Measurements from ENCODE around the gene MACF1.
"Not testable (repeated sequence)": the region's sequence is repeated elsewhere in the genome, so short reads cannot be mapped to it uniquely, and the experiment has no call there.

Gene MACF1

DNA sequence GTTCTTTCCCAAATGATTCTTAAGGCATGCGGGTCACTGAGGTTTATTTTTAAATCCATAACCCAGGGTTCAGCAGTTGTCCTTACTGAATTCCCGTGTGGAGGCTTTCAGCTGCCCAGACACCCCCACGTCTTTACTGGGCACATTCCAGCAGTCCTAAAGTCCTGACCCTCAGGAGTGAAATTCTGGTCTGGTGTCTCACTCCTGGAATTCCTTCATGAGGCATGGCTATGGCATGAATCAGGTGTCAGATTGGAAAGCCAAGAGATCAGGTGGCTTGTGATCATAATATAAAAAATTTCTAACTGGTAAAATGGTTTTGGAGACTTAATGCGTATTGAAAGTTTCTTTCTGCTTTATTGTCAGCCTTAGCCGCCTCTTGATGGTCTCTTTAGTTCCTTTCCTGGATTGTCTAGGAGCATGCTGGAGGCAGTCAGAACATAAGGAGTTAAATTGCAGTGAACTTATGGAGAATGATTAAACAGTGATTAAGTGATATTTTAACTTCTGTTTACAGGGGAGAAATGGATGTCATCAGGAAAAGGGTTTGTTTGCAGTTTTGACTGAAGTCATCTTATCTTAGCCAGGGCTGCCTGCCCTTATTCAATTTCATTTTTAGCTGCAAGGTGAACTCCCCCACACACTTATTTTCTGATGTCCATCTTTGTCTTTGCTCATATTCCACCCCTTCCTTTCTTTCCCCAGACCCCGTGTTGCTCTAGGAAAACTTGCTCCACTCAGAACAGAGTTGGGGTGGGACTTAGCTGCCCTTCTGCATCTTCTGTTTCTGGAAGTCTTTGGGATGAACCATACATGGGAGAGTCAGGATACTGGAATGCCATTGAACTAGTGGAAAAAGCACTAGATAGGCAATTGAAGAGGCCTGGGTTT, 25.7 kb upstream of the MACF1 start:
- no peak for DNase-seq

DNA sequence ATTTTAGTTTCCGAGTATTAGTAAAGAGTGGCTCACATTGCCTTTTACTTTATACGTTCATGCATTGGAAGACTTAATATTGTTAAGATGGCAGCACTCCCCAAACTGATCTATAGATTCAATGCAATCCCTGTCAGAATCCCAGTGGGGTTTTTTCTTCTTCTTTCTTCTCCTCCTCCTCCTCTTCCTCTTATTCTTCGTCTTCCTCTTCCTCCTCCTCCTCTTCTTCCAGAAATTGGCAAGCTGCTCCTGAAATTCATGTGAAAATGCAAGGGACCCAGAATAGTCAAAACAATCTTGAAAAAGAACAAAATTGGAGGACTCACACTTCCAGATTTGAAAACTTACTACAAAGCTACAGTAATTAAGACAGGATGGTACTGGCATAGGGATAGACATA, 23.2 kb upstream of the MACF1 start:
- no peak for DNase-seq

DNA sequence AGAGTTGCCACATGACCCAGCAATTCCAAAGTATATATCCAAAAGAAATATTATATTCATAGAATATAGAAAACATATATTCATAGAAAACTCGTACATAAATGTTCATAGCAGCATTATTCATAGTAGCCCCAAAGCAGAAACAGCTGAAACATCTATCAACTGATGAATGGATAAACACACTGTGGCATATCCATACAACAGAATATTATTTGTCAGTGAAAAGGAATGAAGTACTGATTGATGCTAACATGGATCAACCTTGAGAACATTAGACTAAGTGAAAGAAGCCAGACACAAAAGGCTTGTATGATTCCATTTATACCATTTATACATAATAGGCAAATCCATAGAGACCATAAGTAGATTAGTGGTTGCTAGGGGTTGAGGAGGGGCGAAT, 21.7 kb upstream of the MACF1 start:
- DNase-seq = no peak

DNA sequence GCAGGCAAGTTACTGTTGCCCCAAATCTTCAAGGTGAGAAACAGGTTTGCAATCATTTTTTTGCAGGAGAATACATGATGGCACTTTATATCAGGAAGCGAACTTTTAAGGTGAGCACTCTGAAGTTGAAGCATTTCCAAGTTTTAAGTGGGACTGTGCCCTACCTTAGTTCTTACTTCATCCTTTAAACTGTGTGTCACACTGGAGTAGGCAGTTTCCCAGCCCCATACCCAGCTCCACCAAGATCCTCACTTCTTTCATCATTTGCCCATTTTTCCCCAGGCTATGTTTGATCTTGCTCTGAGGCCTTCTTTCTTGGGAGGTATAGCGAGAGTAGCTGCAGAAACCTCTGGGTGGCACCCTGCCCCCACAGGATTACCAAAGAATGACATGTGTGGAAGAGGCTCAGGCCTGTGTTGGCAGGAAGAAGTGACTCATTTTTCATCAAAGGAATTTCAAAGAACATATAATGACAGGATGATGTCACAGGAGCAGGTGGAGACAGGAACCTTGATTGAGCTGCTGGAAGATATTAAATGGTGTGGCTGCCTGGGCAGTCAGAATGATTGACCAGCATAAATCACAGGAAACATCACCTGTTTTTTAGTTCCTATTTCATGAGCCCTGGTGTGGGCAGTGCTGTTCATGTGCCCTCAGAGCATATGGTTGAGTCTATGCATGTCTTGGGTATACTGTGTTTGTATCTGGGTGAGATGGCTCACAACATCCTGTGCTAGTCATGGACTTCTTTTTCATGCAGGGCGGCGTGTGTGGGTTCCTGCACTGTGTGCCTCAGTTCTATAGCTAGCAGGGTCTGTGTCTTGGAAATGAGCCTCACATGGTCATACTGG, 20.8 kb upstream of the MACF1 start:
- peak; percentile 91 for DNase-seq

DNA sequence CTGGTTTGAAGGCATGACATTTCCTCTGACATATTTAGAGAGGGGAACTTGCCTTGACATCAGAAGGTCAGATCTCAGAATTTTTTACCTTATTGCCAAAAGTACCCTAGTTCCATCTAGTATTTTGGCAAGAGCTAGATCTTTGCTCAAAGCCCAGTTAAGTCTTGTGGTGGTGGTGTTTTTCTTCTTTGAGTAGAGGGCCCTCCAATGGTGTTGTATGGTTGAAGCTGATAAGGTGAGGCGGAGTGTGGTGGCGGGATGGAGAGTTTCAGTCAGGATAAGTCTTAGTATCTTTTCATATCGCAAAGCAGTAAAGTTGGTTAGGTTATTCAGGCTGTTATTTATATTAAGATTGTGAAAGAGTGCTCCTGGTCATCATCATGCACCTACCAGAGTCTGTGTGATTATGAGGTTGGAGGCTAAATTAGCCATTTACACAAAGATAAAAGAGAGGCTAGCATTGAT, 20.1 kb upstream of the MACF1 start:
- DNase-seq = no peak

DNA sequence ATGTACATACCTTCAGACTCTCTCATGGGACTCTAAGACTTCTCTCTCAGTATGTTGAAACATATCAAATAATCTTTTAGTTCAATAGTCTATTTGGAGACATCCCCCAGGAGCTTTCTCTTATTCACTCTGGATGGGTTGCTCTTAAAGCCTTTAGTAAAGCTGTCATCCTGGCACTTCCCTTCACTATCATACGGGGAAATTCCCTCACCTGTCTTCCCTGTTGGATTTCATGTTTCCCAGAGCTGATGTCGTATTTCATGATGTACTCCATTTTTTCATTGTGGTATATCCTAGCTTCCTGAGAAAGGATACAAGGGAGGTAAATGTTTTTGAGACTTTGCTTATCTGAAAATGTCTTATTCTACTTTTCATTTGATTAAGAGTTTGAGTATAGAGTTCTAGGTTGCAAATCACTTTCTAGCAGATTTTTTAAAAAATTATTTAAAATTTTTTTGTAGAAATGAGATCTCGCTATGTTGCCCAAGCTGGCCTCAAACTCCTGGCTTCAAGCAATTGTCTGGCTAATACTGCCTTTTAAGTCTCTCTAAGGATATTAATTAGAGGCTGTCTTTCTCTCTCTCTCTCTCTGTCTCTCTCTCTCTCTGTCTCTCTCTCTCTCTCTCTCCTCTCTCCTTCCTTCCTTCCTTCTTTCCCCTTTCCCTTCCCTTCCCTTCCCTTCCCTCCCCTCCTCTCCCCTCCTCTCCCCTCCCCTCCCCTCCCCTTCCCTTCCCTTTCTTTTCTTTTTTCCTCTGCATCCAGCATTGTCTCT, 17.0 kb upstream of the MACF1 start:
- DNase-seq = no peak

DNA sequence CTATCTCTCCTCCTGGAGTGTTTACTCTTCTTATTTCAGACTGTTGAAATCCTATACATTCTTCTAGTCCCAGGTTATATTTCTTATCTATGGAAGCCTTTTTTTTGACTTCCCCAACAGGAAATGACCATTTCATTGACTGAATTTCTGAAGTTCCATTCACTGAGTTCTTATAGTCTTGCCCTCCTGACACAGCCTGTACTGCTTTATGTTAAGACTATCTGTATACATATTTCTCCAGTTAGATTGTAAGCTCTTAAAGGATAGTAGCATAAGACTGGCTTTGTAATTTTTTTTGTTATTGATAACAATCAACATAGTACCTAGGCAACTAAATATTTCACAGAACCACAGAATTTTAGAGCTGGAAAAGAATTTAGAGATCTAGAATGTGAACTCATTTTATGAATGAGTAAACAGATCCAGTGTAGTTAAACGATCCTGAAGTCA, 14.9 kb upstream of the MACF1 start:
- no peak for DNase-seq

DNA sequence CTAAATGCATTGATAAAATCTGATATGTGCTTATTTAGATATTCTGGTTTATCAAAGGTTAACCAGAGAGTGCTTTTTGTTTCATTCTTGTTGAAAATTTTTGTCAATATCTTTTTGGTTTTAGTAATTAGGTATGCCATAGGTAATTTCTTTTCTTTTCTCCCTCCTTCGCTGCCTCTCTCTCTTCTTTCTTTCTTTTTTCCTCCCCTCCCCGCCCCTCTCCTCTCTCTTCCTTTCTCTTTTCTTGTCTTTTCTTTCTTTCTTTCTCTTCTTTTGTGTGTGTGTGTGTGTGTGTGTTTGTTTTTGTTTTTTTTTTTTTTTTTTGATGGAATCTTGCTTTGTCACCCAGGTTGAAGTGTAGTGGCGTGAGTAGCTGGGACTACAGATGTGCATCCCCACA, 14.4 kb upstream of the MACF1 start:
- DNase-seq = no peak

DNA sequence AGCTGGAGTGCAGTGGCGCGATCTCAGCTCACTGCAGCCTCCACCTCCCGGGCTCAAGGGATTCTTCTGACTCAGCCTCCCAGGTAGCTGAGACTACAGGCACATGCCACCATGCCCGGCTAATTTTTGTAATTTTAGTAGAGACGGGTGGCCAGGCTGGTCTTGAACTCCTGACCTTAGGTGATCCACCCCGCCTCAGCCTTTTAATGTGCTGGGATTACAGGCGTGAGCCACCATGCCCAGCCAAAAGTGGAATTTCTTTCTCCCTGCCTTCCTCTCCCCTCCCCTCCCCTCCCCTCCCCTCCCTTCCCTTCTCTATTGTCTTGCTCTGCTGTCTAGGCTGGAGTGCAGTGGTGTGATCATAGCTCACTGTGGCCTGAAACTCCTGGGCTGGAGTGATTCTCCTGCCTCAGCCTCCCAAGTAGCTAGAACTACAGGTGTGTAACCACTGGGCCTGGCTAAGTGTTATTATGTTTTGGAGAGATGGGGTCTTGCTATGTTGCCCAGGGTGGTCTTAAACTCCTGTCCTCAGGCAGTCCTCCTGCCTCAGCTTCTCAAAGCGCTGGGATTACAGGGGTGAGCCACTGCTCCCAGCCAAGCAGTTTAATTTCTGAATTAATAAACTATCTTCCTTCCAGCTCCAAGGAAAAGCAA, 10.0 kb upstream of the MACF1 start:
- DNase-seq = no peak

DNA sequence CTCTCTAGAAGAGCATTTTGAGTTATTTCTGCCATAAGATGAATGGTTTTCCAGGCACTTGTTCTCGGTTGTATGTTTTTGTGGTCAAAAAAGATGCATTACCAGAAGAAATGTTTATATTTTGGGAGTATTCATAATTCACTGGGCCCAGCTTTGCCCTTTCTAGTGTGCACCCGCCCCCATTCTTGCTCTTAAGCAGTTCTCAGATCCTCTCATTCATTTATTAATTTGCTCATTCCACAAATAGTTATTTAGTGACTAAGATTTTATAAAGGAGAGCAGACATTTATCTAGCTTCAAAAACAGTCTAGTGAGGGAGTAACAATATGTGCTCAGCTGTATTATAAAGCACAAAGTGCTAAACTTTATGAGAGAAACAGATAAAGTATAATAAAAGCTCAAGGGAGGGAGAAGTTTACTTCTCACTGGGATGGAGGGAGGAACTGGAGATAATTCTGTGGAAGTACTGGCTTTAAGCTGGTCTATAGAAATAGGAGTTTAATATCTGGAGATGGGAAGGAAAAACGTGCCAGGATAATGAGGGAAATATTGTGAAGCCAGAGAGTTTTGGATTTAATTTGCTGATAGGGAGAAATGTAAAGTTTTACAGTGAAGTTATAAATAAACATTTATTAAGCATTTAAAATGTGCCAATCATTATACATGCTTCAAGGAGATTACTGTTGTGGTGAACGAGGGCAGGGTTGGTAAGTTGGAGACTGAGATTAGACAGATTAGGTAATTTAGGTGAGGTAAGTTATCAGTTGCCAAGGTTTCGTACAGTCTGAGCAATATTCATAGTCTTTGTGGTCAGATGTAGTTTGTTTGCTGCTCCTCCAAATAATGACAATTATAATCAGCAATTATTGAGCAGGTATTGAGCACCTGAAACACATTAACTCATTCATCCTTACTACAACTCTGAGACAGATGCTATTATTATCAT, 9.1 kb upstream of the MACF1 start:
- DNase-seq = peak; percentile 80

DNA sequence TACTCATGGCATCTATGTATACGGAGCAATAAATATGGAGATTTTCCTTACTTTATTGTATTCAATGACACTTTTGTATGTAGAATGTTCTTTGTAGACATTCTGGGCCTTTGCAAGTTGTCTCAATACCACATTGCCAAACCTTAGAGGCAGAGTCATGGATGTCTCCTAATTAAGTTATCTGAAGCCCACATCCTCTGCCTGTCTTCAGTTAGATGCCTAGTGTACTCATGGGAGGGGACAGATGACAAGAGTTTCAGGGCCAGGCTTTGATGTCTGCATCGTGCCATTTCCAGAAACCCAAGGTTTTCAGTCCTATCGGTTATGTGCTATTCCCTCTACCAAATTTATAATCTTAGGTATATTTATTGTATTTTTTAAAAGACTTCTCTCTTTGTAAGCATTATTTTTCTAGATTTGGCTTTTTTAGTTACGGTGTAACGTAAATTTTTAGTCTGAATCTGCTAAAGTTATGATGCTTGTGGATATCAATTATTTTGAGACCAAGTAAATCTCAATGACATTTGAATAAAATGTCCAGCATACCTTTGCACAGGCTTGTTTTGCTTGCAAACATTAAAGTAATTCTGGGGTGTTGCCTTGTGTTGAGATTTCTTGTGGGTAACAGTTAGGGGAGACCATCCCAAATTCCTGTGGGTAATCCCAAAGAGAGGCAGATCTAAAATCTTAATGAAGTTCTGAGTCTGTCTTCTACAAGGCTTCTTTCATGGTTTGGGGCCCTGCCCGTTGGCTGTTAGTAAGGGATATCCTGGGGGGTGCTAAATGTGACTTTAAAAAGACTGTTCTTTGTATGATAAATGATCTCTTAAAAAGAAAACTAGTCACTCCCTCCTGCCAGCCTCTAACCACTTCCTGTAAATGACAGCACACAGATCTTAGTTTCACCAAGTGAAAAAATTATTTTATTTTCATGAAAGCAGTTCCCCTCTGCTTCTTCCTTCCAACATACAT, 8.0 kb upstream of the MACF1 start:
- peak; percentile 88 for DNase-seq

DNA sequence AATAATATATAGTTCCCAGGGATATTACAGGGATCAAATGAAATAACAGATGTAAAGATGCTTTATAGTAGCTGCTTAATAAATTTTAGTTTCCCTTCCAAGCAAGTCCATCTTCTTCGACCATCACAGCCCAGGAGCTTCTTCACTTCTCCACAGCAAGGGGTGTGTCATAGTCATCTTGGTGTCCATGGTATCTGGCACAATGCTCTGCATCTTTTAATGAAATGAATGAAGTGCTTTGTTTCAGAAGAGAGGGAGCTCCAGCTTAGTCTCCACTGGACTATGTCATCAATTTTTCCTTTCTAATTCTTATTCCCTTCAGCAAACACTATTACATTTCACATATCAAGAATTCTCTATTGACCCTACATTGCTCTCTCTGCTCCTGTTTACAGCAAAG, 4.9 kb upstream of the MACF1 start:
- DNase-seq = no peak

DNA sequence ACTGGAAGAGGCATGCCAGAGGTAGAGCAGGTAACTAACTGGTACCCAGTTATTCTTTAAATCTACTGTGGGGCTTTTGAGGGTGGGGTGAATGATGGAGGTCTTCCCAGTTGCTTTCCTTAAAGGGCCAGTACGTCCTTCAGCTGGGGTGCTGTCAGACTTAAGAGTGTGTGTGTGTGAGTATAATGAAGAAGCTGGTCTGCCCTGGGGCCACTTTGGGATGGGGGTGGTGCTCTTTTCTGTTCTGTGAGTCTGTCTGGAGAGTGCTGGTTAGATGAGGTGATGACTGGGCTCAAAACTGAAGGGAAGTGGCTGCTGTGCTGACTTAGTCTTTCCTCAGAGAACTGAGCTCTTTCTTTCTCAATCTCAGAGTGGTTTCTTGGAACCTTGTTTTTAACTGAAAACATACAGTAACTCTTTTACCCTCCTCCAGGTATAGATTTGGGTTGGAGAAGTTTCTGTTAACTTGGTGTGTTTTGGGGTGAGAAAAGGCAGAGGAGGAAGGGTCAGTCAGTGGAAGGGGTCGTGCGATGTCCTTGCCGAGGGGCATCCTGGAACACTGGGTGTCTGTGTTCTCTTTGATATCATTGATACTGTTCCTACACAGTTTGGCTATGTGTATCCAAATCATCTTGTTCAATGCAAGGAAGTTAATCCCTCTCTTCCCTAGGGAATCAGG, 746 bp downstream of the MACF1 start:
- DNase-seq = peak; percentile 70

DNA sequence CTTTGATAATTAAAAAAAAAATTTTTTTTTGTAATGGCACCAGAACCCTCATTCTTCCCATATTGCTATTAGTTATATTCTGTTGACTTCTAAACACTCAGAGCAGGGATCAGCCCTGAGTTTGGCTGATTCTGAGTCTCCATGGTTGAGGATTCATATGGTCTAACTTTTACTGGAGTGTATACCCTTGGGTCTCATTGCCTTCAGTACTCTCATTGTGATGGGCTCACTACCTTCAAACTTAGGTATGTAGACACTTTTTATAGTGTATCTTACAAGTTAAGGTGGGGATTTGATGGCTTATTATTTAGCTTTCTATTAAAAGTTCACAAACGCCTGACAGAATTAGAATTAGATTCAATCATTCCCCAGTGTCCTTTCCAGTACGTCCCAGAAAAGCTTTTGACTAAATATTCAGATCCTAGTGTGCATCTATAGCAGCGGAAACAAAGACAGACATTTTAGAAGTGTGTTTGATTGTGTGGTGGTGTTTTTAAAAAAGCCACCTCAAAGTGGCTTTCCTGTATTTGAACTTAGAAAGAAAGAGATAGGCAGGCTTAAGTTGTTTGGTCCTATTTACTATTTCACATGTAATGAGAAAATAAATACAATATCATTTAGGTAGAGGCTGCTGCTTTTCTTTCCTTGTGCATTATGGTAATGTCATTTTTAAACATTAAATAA, 1.4 kb downstream of the MACF1 start:
- peak; percentile 52 for DNase-seq

DNA sequence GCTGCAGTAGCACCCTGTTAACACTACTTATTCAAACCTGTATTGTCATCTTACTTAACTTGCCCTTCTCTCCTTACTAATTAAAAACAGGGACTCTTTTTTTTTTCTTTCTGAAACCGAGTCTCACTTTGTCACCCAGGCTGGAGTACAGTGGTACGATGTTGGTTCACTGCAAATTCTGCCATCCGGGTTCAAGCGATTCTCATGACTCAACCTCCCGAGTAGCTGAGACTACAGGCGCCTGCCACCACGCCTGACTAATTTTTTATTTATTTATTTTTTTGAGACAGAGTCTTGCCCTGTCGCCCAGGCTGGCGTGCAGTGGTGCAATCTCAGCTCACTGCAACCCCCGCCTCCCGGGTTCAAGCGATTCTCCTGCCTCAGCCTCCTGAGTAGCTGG, 3.9 kb downstream of the MACF1 start:
- not testable (repeated sequence) for DNase-seq

DNA sequence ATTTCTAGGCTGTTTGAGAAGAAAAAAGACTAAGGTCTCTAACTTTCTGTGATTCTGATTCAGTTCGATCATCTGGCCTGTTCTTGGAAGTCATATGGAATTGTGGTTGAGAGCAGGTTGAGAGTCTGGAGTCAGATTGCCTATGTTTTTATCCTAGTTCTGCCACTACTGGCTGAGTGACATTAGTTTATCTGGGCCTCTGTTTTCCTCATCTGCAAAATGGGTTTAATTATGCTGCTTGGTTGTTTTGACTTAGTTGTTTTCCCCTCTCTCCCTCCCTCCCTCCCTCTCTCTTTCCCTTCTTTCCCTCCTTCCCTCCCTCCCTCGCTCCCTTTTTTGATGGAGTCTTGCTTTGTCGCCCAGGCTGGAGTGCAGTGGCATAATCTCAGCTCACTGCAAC, 6.2 kb downstream of the MACF1 start:
- DNase-seq = no peak

DNA sequence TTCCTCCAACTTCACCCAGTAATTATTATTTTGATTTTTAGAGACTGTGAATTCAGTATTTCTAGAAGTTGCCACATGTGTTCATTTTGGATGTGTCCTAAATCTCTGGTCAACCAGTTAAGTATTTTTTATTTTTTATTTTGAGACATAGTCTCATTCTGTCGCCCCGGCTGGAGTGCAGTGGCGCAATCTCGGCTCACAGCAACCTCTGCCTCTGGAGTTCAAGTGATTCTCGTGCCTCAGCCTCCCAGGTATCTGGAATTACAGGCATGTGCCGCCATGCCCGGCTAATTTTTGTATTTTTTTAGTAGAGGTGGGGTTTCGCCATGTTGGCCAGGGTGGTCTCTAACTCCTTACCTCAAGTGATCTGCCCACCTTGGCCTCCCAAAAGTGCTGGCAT, 8.0 kb downstream of the MACF1 start:
- no peak for DNase-seq

DNA sequence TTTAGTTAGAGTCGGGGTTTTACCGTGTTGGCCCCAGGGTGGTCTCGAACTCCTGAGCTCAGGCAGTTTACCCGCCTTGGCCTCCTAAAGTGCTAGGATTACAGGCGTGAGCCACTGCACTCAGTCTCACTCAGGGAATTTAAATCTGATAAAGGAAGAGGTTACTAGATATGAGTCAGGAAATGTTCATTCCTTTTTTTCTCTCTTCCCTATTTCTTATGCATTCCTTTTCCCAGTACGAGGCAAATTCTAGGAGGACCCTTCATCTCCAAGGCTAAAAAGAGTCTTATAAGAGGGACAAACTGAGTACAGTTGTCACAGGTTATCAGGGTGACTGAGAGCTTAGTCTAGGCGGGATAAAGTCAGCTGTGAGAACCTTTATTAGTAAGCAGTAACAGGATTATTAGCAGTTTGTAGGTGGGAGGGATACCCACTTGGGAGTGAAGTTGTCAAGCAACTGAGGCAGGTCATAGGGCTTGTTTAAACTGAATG, 9.1 kb downstream of the MACF1 start:
- DNase-seq = no peak

All from CD4-positive, alpha-beta T cell treated with Interleukin-17A for 1 hour (primary cell).